WTC11 (cell line): ENCODE data around the gene NAALAD2. TPM values are rescaled to one million over a fixed set of nuclear protein-coding genes. Genes with fewer than 3 reads are reported as not detected.
"Not testable (repeated sequence)": the region's sequence is repeated elsewhere in the genome, so short reads cannot be mapped to it uniquely, and the experiment has no call there.

Experiments used
- ATAC-seq: fragments of 200-7000 bp; cut with Tn5 transposase; 2 replicates; pipeline ENCODE4 v1.10.0; 2021; ENCODE audit warnings: mild to moderate bottlenecking, moderate library complexity
- CTCF ChIA-PET: fragments of 300-600 bp; sonication (Branson Sonifier 250); formaldehyde crosslinking; loops from one replicate; lab custom pipeline; 2021; ENCODE audit warnings: antibody characterized with exemption; lab: Charles Lee
- POLR2A ChIA-PET: fragments of 350-600 bp; sonication (Branson Sonifier 250); formaldehyde crosslinking; loops from one replicate; lab custom pipeline; 2021; ENCODE audit warnings: antibody characterized with exemption; lab: Charles Lee
- DNase-seq: peaks from one replicate; pipeline ENCODE4 v3.0.0; 2021; ENCODE audit warnings: low spot score
- H3K27ac Mint-ChIP-seq: 2 replicates; pipeline ENCODE4 v1.8.0; 2021; ENCODE audit warnings: mixed read lengths
- H3K27me3 Mint-ChIP-seq: 2 replicates; pipeline ENCODE4 v1.8.0; 2021; ENCODE audit warnings: low read depth, mild to moderate bottlenecking, moderate library complexity, mixed read lengths
- H3K36me3 Mint-ChIP-seq: 2 replicates; pipeline ENCODE4 v1.8.0; 2021; ENCODE audit warnings: mixed read lengths
- H3K4me1 Mint-ChIP-seq: 2 replicates; pipeline ENCODE4 v1.8.0; 2022; ENCODE audit warnings: mixed read lengths
- H3K4me3 Mint-ChIP-seq: 2 replicates; pipeline ENCODE4 v1.8.0; 2021; ENCODE audit warnings: mild to moderate bottlenecking, moderate library complexity, mixed read lengths
- H3K9me3 Mint-ChIP-seq: 2 replicates; pipeline ENCODE4 v1.8.0; 2021; ENCODE audit warnings: mixed read lengths
- FOXP1 ChIP-seq: sonication (generic); formaldehyde crosslinking; IDR thresholded peaks from 2 replicates; pipeline ENCODE4 v1.8.0; 2022; ENCODE audit warnings: missing genetic modification reagents, mild to moderate bottlenecking, moderate library complexity, borderline replicate concordance
- HMGA2 ChIP-seq: fragments of 250-450 bp; sonication (Bioruptor Pico); IDR thresholded peaks from 2 replicates; pipeline ENCODE4 v1.4.0; 2021; ENCODE audit warnings: mild to moderate bottlenecking, moderate library complexity
- IRF2 ChIP-seq: sonication (generic); formaldehyde crosslinking; IDR thresholded peaks from 2 replicates; pipeline ENCODE4 v1.8.0; 2022; ENCODE audit warnings: low read depth, missing genetic modification reagents, borderline replicate concordance
- JAZF1 ChIP-seq: fragments of 250-450 bp; sonication (Bioruptor Pico); IDR thresholded peaks from 2 replicates; pipeline ENCODE4 v1.9.0; 2021; ENCODE audit warnings: moderate library complexity, mild to moderate bottlenecking, inconsistent platforms
- JUN ChIP-seq: sonication (generic); formaldehyde crosslinking; IDR thresholded peaks from 2 replicates; pipeline ENCODE4 v1.8.0; 2023; ENCODE audit warnings: mild to moderate bottlenecking, missing genetic modification reagents
- NFATC4 ChIP-seq: fragments of 250-450 bp; sonication (Bioruptor Pico); IDR thresholded peaks from 2 replicates; pipeline ENCODE4 v1.9.0; 2021; ENCODE audit warnings: mild to moderate bottlenecking
- OVOL2 ChIP-seq: fragments of 250-450 bp; sonication (Bioruptor Pico); IDR thresholded peaks from 2 replicates; pipeline ENCODE4 v1.9.0; 2021; ENCODE audit warnings: mild to moderate bottlenecking, borderline replicate concordance
- SMAD3 ChIP-seq: sonication (generic); formaldehyde crosslinking; IDR thresholded peaks from 2 replicates; pipeline ENCODE4 v1.8.0; 2022; ENCODE audit warnings: missing genetic modification reagents, mild to moderate bottlenecking, borderline replicate concordance
- SOX15 ChIP-seq: fragments of 250-450 bp; sonication (Bioruptor Pico); IDR thresholded peaks from 2 replicates; pipeline ENCODE4 v1.9.0; 2021; ENCODE audit warnings: mild to moderate bottlenecking
- STAT6 ChIP-seq: sonication (generic); formaldehyde crosslinking; conservative IDR thresholded peaks from 2 replicates; pipeline ENCODE4 v1.8.1; 2023; ENCODE audit warnings: mild to moderate bottlenecking, low read depth, missing genetic modification reagents, moderate library complexity
- TEAD1 ChIP-seq: sonication (generic); formaldehyde crosslinking; IDR thresholded peaks from 2 replicates; pipeline ENCODE4 v1.8.0; 2022; ENCODE audit warnings: mild to moderate bottlenecking, missing genetic modification reagents
- USF2 ChIP-seq: sonication (generic); formaldehyde crosslinking; IDR thresholded peaks from 2 replicates; pipeline ENCODE4 v1.8.1; 2023; ENCODE audit warnings: mild to moderate bottlenecking, missing genetic modification reagents, moderate library complexity
- ZNF121 ChIP-seq: sonication (generic); formaldehyde crosslinking; IDR thresholded peaks from 2 replicates; pipeline ENCODE4 v1.8.0; 2023; ENCODE audit warnings: missing genetic modification reagents
- ZNF219 ChIP-seq: sonication (generic); formaldehyde crosslinking; IDR thresholded peaks from 2 replicates; pipeline ENCODE4 v1.8.0; 2023; ENCODE audit warnings: missing genetic modification reagents, mild to moderate bottlenecking, borderline replicate concordance
- total RNA-seq: library from RNA; stranded (reverse); gene quantifications from 3 replicates; pipeline ENCODE4 v1.2.3, GENCODE V29; 2021
- TF ChIP-seq, protein P1 (sequence below): sonication (generic); formaldehyde crosslinking; IDR thresholded peaks from 2 replicates; pipeline ENCODE4 v1.8.1; 2023; ENCODE audit warnings: mild to moderate bottlenecking, missing genetic modification reagents, moderate library complexity
- TF ChIP-seq, protein P2 (sequence below): fragments of 250-450 bp; sonication (Bioruptor Pico); IDR thresholded peaks from 2 replicates; pipeline ENCODE4 v1.9.0; 2021; ENCODE audit warnings: mild to moderate bottlenecking

The NAALAD2 gene
- total RNA-seq, 1 experiment from 2014 or later, result 3.7 TPM

GRCh38 chr11:90148900-90149299 is 14.4 kb downstream of the NAALAD2 start:
- Mint-ChIP-seq H3K27me3 (no peaks in the 10 kb centered on the region), H3K4me1 (no peaks in the 10 kb centered on the region), H3K9me3 (no peaks in the 10 kb centered on the region), H3K27ac (no peak overlapping the region), H3K36me3 (no peaks in the 10 kb centered on the region), H3K4me3 (no peak overlapping the region)
- ChIA-PET CTCF (no interaction called here), POLR2A (no interaction called here)
- no peak for TF ChIP-seq NFATC4 (CRISPR knock-in tag)
- no peak for TF ChIP-seq STAT6 (CRISPR knock-in tag)
- TF ChIP-seq, protein P1, sequence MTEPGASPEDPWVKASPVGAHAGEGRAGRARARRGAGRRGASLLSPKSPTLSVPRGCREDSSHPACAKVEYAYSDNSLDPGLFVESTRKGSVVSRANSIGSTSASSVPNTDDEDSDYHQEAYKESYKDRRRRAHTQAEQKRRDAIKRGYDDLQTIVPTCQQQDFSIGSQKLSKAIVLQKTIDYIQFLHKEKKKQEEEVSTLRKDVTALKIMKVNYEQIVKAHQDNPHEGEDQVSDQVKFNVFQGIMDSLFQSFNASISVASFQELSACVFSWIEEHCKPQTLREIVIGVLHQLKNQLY (CRISPR knock-in tag), result no peak
- TF ChIP-seq ZNF219 (CRISPR knock-in tag), result no peak
- no peak for TF ChIP-seq JAZF1
- no peak for TF ChIP-seq ZNF121 (CRISPR knock-in tag)
- TF ChIP-seq, protein P2, sequence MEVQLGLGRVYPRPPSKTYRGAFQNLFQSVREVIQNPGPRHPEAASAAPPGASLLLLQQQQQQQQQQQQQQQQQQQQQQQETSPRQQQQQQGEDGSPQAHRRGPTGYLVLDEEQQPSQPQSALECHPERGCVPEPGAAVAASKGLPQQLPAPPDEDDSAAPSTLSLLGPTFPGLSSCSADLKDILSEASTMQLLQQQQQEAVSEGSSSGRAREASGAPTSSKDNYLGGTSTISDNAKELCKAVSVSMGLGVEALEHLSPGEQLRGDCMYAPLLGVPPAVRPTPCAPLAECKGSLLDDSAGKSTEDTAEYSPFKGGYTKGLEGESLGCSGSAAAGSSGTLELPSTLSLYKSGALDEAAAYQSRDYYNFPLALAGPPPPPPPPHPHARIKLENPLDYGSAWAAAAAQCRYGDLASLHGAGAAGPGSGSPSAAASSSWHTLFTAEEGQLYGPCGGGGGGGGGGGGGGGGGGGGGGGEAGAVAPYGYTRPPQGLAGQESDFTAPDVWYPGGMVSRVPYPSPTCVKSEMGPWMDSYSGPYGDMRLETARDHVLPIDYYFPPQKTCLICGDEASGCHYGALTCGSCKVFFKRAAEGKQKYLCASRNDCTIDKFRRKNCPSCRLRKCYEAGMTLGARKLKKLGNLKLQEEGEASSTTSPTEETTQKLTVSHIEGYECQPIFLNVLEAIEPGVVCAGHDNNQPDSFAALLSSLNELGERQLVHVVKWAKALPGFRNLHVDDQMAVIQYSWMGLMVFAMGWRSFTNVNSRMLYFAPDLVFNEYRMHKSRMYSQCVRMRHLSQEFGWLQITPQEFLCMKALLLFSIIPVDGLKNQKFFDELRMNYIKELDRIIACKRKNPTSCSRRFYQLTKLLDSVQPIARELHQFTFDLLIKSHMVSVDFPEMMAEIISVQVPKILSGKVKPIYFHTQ (CRISPR knock-in tag), result no peak
- no peak for TF ChIP-seq TEAD1 (CRISPR knock-in tag)
- TF ChIP-seq HMGA2, result no peak
- no peak for TF ChIP-seq FOXP1 (CRISPR knock-in tag)
- TF ChIP-seq USF2 (CRISPR knock-in tag), result no peak
- no peak for TF ChIP-seq OVOL2 (CRISPR knock-in tag)
- no peak for TF ChIP-seq IRF2 (CRISPR knock-in tag)
- TF ChIP-seq SOX15, result no peak
- TF ChIP-seq SMAD3 (CRISPR knock-in tag), result no peak
- TF ChIP-seq JUN (CRISPR knock-in tag), result no peak
- DNase-seq (no peak), ATAC-seq (no peak)

DNA sequence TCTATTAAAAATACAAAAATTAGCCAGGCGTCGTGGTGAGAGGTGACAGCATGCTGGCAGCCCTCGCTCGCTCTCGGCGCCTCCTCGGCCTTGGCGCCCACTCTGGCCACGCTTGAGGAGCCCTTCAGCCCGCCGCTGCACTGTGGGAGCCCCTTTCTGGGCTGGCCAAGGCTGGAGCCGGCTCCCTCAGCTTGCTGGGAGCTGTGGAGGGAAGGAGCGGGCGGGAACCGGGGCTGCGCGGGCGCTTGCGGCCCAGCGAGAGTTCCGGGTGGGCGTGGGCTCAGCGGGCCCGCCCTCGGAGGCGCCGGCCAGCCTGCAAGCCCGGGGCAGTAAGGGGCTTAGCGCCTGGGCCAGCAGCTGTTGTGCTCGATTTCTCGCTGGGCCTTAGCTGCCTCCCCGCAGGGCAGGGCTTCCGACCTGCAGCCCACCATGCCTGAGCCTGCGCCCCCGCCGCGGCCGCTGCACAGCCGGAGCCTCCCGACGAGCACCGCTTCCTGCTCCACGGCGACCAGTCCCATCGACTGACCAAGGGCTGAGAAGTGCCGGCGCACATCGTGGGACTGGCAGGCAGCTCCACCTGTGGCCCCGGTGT is 32.6 kb downstream of the NAALAD2 start:
- H3K4me3 Mint-ChIP-seq, H3K27me3 Mint-ChIP-seq, H3K9me3 Mint-ChIP-seq, POLR2A ChIA-PET, ATAC-seq, H3K27ac Mint-ChIP-seq, H3K4me1 Mint-ChIP-seq, CTCF ChIA-PET: not testable (repeated sequence)
- DNase-seq, result peak; percentile 12
- peaks cover 14% of the 10 kb centered on the region for H3K36me3 Mint-ChIP-seq

- DNase-seq, H3K27ac Mint-ChIP-seq, H3K4me3 Mint-ChIP-seq, H3K27me3 Mint-ChIP-seq, POLR2A ChIA-PET, ATAC-seq, H3K4me1 Mint-ChIP-seq, H3K9me3 Mint-ChIP-seq, CTCF ChIA-PET: not testable (repeated sequence)
- H3K36me3 Mint-ChIP-seq, result peaks cover 14% of the 10 kb centered on the region
These were observed 33.2 kb downstream of the NAALAD2 start for GRCh38 chr11:90167704-90168103.
